AG20443 (cell line): ENCODE results near the gene EMP3.

ENCODE experiments used
- DNase-seq: peaks from one replicate; pipeline ENCODE4 v3.0.0; 2012; ENCODE audit warnings: low spot score, mixed read lengths

Gene EMP3

DNA sequence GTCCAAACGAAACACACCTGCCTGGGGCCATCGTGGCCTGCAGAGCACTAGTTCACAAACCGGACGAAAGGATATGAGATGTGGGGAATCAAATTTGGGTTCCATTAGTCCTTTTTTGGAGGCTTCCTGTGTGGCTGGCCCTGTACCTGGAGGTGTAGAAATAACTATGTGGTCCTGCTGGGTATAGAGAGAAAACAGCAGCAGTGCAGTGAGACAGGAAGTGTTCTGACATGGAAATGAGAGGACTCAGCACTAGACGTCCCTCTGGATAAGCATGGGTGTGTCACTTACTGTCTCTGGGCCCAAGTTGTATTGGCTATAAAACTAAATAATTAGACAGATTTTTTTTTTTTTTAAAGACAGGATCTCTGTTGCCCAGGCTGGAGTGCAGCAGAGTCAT is 53.7 kb downstream of the EMP3 start:
- DNase-seq = no peak
